Caco-2 (cell line): ENCODE results near the gene GAS6. TPM values are rescaled to one million over a fixed set of nuclear protein-coding genes. Genes with fewer than 3 reads are reported as not detected.
"Not testable (repeated sequence)": the region's sequence is repeated elsewhere in the genome, so short reads cannot be mapped to it uniquely, and the experiment has no call there.

Source experiments
- BruUV-seq: library from RNA; stranded (reverse); fragments of 400-500 nt; replicated peaks from 2 replicates; lab custom pipeline; 2021; lab: Mats Ljungman, UMichigan
- CTCF ChIA-PET: fragments of 300-600 bp; sonication (Branson Sonifier 250); formaldehyde crosslinking; loops from one replicate; lab custom pipeline; 2022; ENCODE audit warnings: antibody characterized with exemption; lab: Charles Lee
- POLR2A ChIA-PET: fragments of 300-600 bp; sonication (Branson Sonifier 250); formaldehyde crosslinking; loops from one replicate; lab custom pipeline; 2022; ENCODE audit warnings: antibody characterized with exemption; lab: Charles Lee
- DNase-seq, 2 experiments: peaks; one replicate each; pipeline versions ENCODE4 v3.0.0 to v3.0.0-alpha.2; 2020 to 2022
- H3K27me3 ChIP-seq: replicated peaks from 2 replicates; pipeline ENCODE4 v1.6.0; 2011; ENCODE audit warnings: low read length; ENCODE audit not compliant: control insufficient read depth, insufficient read depth
- H3K36me3 ChIP-seq: 2 replicates; pipeline ENCODE4 v1.5.1; 2011; ENCODE audit warnings: low read length; ENCODE audit not compliant: control insufficient read depth, insufficient read depth
- H3K4me1 ChIP-seq: fragments of 250-450 bp; sonication (Bioruptor Pico); 2 replicates; pipeline ENCODE4 v1.5.1; 2020; ENCODE audit warnings: mild to moderate bottlenecking
- H3K4me3 ChIP-seq: 2 replicates; pipeline ENCODE4 v1.5.1; 2011; ENCODE audit warnings: low read depth, mild to moderate bottlenecking, control low read depth, low read length
- H3K9me3 ChIP-seq: fragments of 250-450 bp; sonication (Bioruptor Pico); 2 replicates; pipeline ENCODE4 v1.5.1; 2020; ENCODE audit warnings: mild to moderate bottlenecking, moderate library complexity
- H3K27ac Mint-ChIP-seq: one replicate; pipeline ENCODE4 v1.8.0; 2022; ENCODE audit warnings: mixed read lengths; ENCODE audit not compliant: unreplicated experiment
- H3K27me3 Mint-ChIP-seq: one replicate; pipeline ENCODE4 v1.8.0; 2022; ENCODE audit warnings: mixed read lengths; ENCODE audit not compliant: insufficient read depth, unreplicated experiment
- H3K36me3 Mint-ChIP-seq: one replicate; pipeline ENCODE4 v1.8.0; 2022; ENCODE audit warnings: mild to moderate bottlenecking, mixed read lengths; ENCODE audit not compliant: insufficient read depth, unreplicated experiment
- H3K4me1 Mint-ChIP-seq: one replicate; pipeline ENCODE4 v1.8.0; 2022; ENCODE audit warnings: low read depth, mixed read lengths; ENCODE audit not compliant: unreplicated experiment
- H3K4me3 Mint-ChIP-seq: one replicate; pipeline ENCODE4 v1.8.0; 2022; ENCODE audit warnings: mild to moderate bottlenecking, moderate library complexity, mixed read lengths; ENCODE audit not compliant: unreplicated experiment
- H3K9me3 Mint-ChIP-seq: one replicate; pipeline ENCODE4 v1.8.0; 2022; ENCODE audit warnings: mixed read lengths; ENCODE audit not compliant: unreplicated experiment
- intact Hi-C: fragments of 100-400 bp; cut with micrococcal nuclease; formaldehyde crosslinking; loops from one replicate; pipeline ENCODE4 v1.10.0; 2022; ENCODE audit not compliant: unreplicated experiment
- total RNA-seq: library from RNA; stranded (reverse); gene quantifications from 2 replicates; pipeline ENCODE4 v1.2.3, GENCODE V29; 2022
- TF ChIP-seq, protein P1 (sequence below), 2 experiments: fragments of 200-600 bp in 1 of 2; IDR thresholded peaks; 1 replicate in 1 of 2; 2 replicates in 1 of 2; pipeline versions ENCODE4 v1.5.1 to v1.8.0; 2011 to 2022; ENCODE audit warnings: antibody characterized with exemption in 1 of 2, control low read depth in 1 of 2, inconsistent platforms in 1 of 2, low read depth in 1 of 2, low read length in 1 of 2, mild to moderate bottlenecking in 1 of 2, moderate library complexity in 1 of 2; ENCODE audit not compliant: insufficient read depth in 1 of 2, severe bottlenecking in 1 of 2, unreplicated experiment in 1 of 2

The GAS6 gene
- total RNA-seq, 1 experiment from 2014 or later: 34.8 TPM

DNA sequence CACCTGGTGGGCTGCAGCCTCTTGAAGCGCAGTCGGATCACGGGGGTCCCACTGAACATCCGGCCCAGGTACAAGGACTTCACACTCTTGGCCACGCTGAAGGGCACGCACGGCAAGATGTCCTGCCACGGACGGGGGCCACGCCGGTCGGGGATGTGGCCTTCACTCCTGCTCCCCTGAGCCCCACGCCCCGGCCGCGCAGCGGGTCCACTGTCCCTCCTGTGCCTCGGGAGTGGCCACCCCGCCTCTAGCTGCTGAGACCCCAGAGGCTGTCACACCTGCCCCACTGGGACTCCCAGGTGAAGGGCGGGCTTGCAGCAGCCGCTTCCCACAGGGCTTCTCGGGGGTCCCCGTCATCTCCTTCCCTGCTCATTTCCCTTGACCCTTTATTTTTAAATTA lies 31.2 kb downstream of the GAS6 start:
- H3K27me3 Mint-ChIP-seq: no peaks in the 10 kb centered on the region
- peaks cover 8% of the 10 kb centered on the region for H3K4me1 Mint-ChIP-seq
- H3K9me3 ChIP-seq: no peaks in the 10 kb centered on the region
- no peak overlapping the region for H3K4me3 Mint-ChIP-seq
- DNase-seq: no peak
- intact Hi-C loops: no loop called here
- H3K36me3 Mint-ChIP-seq: peaks cover 13% of the 10 kb centered on the region
- H3K4me1 ChIP-seq: peaks cover 8% of the 10 kb centered on the region
- BruUV-seq: no TSS peak
- H3K36me3 ChIP-seq: no peaks in the 10 kb centered on the region; the same call in 1 of the 2 replicates
- TF ChIP-seq, protein P1, sequence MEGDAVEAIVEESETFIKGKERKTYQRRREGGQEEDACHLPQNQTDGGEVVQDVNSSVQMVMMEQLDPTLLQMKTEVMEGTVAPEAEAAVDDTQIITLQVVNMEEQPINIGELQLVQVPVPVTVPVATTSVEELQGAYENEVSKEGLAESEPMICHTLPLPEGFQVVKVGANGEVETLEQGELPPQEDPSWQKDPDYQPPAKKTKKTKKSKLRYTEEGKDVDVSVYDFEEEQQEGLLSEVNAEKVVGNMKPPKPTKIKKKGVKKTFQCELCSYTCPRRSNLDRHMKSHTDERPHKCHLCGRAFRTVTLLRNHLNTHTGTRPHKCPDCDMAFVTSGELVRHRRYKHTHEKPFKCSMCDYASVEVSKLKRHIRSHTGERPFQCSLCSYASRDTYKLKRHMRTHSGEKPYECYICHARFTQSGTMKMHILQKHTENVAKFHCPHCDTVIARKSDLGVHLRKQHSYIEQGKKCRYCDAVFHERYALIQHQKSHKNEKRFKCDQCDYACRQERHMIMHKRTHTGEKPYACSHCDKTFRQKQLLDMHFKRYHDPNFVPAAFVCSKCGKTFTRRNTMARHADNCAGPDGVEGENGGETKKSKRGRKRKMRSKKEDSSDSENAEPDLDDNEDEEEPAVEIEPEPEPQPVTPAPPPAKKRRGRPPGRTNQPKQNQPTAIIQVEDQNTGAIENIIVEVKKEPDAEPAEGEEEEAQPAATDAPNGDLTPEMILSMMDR (IDR thresholded peaks at IDR 0.05; ENCODE audit: insufficient read depth in 1 of 2, low read depth in 1 of 2, low read length in 1 of 2, severe bottlenecking in 1 of 2, unreplicated experiment in 1 of 2): no peak
- POLR2A ChIA-PET: no interaction called here
- no peak overlapping the region for H3K27ac Mint-ChIP-seq
- H3K4me3 ChIP-seq: no peak overlapping the region
- H3K9me3 Mint-ChIP-seq: no peaks in the 10 kb centered on the region
- no peaks in the 10 kb centered on the region for H3K27me3 ChIP-seq
- CTCF ChIA-PET: no interaction called here

GRCh38 chr13:113832205-113832604 lies 31.7 kb downstream of the GAS6 start:
- Mint-ChIP-seq H3K36me3 (peaks cover 11% of the 10 kb centered on the region), H3K9me3 (no peaks in the 10 kb centered on the region), H3K4me1 (peaks cover 3% of the 10 kb centered on the region), H3K27me3 (no peaks in the 10 kb centered on the region), H3K27ac (no peak overlapping the region), H3K4me3 (no peak overlapping the region)
- H3K4me3 ChIP-seq: no peak overlapping the region
- no TSS peak for BruUV-seq
- POLR2A ChIA-PET: no interaction called here
- DNase-seq: no peak
- CTCF ChIA-PET: no interaction called here
- H3K4me1 ChIP-seq: peaks cover 3% of the 10 kb centered on the region
- no peaks in the 10 kb centered on the region; the same call in 1 of the 2 replicates for H3K36me3 ChIP-seq
- TF ChIP-seq, protein P1 (IDR thresholded peaks at IDR 0.05; ENCODE audit: insufficient read depth in 1 of 2, low read depth in 1 of 2, low read length in 1 of 2, severe bottlenecking in 1 of 2, unreplicated experiment in 1 of 2): no peak
- intact Hi-C loops: no loop called here
- H3K9me3 ChIP-seq: no peaks in the 10 kb centered on the region
- H3K27me3 ChIP-seq: no peaks in the 10 kb centered on the region

- intact Hi-C loops: no loop called here
- Histone ChIP-seq H3K36me3 (no peaks in the 10 kb centered on the region; the same call in 1 of the 2 replicates), H3K4me1 (no peaks in the 10 kb centered on the region), H3K9me3 (no peaks in the 10 kb centered on the region), H3K4me3 (no peak overlapping the region), H3K27me3 (no peaks in the 10 kb centered on the region)
- ChIA-PET POLR2A (no interaction called here), CTCF (no interaction called here)
- no peak overlapping the region for H3K27ac Mint-ChIP-seq
- H3K4me1 Mint-ChIP-seq: no peaks in the 10 kb centered on the region
- H3K9me3 Mint-ChIP-seq: no peaks in the 10 kb centered on the region
- no peaks in the 10 kb centered on the region for H3K27me3 Mint-ChIP-seq
- no peak for DNase-seq
- no peak overlapping the region for H3K4me3 Mint-ChIP-seq
- TF ChIP-seq, protein P1 (IDR thresholded peaks at IDR 0.05; ENCODE audit: insufficient read depth in 1 of 2, low read depth in 1 of 2, low read length in 1 of 2, severe bottlenecking in 1 of 2, unreplicated experiment in 1 of 2): no peak
- H3K36me3 Mint-ChIP-seq: peaks cover 6% of the 10 kb centered on the region
- BruUV-seq: no TSS peak
Observed at GRCh38 chr13:113831061-113831460, 32.8 kb downstream of the GAS6 start.

DNA sequence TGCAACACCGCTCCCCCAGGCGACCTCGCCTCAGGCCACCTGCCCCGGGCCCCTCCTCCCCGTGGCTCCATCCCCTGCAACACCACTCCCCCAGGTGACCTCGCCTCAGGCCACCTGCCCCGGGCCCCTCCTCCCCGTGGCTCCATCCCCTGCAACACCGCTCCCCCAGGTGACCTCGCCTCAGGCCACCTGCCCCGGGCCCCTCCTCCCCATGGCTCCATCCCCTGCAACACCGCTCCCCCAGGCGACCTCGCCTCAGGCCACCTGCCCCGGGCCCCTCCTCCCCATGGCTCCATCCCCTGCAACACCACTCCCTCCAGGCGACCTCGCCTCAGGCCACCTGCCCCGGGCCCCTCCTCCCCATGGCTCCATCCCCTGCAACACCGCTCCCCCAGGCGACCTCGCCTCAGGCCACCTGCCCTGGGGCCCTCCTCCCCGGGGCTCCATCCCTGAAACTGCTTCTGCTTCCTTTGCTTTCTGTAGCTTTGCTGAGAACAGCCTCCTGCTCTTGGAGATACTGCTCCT lies 33.4 kb downstream of the GAS6 start:
- intact Hi-C loops, DNase-seq, H3K9me3 ChIP-seq, H3K36me3 ChIP-seq, H3K27ac Mint-ChIP-seq, H3K36me3 Mint-ChIP-seq, POLR2A ChIA-PET, H3K4me1 Mint-ChIP-seq, H3K4me3 Mint-ChIP-seq, H3K4me3 ChIP-seq, H3K4me1 ChIP-seq, H3K27me3 Mint-ChIP-seq, BruUV-seq, H3K9me3 Mint-ChIP-seq, CTCF ChIA-PET, H3K27me3 ChIP-seq: not testable (repeated sequence)
